Endodermal cell (in vitro differentiated cells): ENCODE measurements around the gene CLEC16A. TPM values are rescaled to one million over a fixed set of nuclear protein-coding genes. Genes with fewer than 3 reads are reported as not detected.
A peak's percentile ranks its signal among the peaks of the same experiment; 100 is the strongest.

ENCODE experiments used
- DNase-seq: peaks from one replicate; pipeline ENCODE4 v3.0.0-alpha.2; 2017
- H3K27ac ChIP-seq: 2 replicates; pipeline ENCODE4 v1.5.1; 2013; ENCODE audit warnings: mild to moderate bottlenecking, low read depth, low read length, moderate library complexity
- H3K27me3 ChIP-seq: 2 replicates; pipeline ENCODE4 v1.6.1; 2013; ENCODE audit warnings: mild to moderate bottlenecking, low read length, moderate library complexity; ENCODE audit not compliant: insufficient read depth, control insufficient read depth, poor library complexity, severe bottlenecking
- H3K36me3 ChIP-seq: 2 replicates; pipeline ENCODE4 v1.7.0; 2013; ENCODE audit warnings: mild to moderate bottlenecking, low read length, moderate library complexity; ENCODE audit not compliant: control insufficient read depth, insufficient read depth
- H3K4me1 ChIP-seq: one replicate; pipeline ENCODE4 v1.7.0; 2013; ENCODE audit warnings: low read length; ENCODE audit not compliant: control insufficient read depth, insufficient read depth
- H3K4me3 ChIP-seq: 2 replicates; pipeline ENCODE4 v1.5.1; 2013; ENCODE audit warnings: mild to moderate bottlenecking, low read length, moderate library complexity
- H3K9ac ChIP-seq: 2 replicates; pipeline ENCODE4 v1.6.1; 2013; ENCODE audit warnings: mild to moderate bottlenecking, low read length, moderate library complexity; ENCODE audit not compliant: poor library complexity, severe bottlenecking; ENCODE audit errors: extremely low read depth
- H3K9me3 ChIP-seq: 2 replicates; pipeline ENCODE4 v1.6.1; 2013; ENCODE audit warnings: mild to moderate bottlenecking, low read length, moderate library complexity; ENCODE audit not compliant: control insufficient read depth
- H3K27ac Mint-ChIP-seq: 2 replicates; pipeline ENCODE4 v1.8.0; 2020; ENCODE audit warnings: mixed read lengths
- H3K27me3 Mint-ChIP-seq: 2 replicates; pipeline ENCODE4 v1.8.0; 2021; ENCODE audit warnings: mild to moderate bottlenecking, mixed read lengths; ENCODE audit not compliant: insufficient read depth
- H3K36me3 Mint-ChIP-seq: 2 replicates; pipeline ENCODE4 v1.8.0; 2020; ENCODE audit warnings: low read depth, mixed read lengths
- H3K4me1 Mint-ChIP-seq: 2 replicates; pipeline ENCODE4 v1.8.0; 2020; ENCODE audit warnings: mixed read lengths
- H3K4me3 Mint-ChIP-seq: 2 replicates; pipeline ENCODE4 v1.8.0; 2020; ENCODE audit warnings: mild to moderate bottlenecking, moderate library complexity, mixed read lengths
- H3K9me3 Mint-ChIP-seq: 2 replicates; pipeline ENCODE4 v1.8.0; 2020; ENCODE audit warnings: mild to moderate bottlenecking, mixed read lengths
- WGBS, 2 experiments: methylation state at CpG; one replicate each; pipeline versions ENCODE4 v1.1.5 to v1.1.7; 2013; ENCODE audit warnings: missing lambda C conversion rate in 2 of 2, mixed read lengths in 1 of 2; ENCODE audit not compliant: insufficient coverage in 1 of 2, insufficient read length in 1 of 2; 5-methylcytosine and 5-hydroxymethylcytosine counted together
- total RNA-seq, 2 donors: library from RNA; stranded (reverse); fragmentation: NEBNext Ultra II Directional in 1 of 2; extraction: Animal tissue kit (Norgen Biotek cat#: 25700) in 1 of 2; gene quantifications; 2 replicates in 1 of 2; 3 replicates in 1 of 2; pipeline ENCODE4 v1.2.1, GENCODE V29; 2021
- TF ChIP-seq, protein P1 (sequence below): fragments of 200-600 bp; sonication (generic); conservative IDR thresholded peaks from 2 replicates; pipeline ENCODE4 v1.5.0; 2021; ENCODE audit warnings: antibody characterized with exemption, mild to moderate bottlenecking

CLEC16A gene
- total RNA-seq, 2 donors from 2014 or later, result 19.5 to 28.3 TPM

DNA sequence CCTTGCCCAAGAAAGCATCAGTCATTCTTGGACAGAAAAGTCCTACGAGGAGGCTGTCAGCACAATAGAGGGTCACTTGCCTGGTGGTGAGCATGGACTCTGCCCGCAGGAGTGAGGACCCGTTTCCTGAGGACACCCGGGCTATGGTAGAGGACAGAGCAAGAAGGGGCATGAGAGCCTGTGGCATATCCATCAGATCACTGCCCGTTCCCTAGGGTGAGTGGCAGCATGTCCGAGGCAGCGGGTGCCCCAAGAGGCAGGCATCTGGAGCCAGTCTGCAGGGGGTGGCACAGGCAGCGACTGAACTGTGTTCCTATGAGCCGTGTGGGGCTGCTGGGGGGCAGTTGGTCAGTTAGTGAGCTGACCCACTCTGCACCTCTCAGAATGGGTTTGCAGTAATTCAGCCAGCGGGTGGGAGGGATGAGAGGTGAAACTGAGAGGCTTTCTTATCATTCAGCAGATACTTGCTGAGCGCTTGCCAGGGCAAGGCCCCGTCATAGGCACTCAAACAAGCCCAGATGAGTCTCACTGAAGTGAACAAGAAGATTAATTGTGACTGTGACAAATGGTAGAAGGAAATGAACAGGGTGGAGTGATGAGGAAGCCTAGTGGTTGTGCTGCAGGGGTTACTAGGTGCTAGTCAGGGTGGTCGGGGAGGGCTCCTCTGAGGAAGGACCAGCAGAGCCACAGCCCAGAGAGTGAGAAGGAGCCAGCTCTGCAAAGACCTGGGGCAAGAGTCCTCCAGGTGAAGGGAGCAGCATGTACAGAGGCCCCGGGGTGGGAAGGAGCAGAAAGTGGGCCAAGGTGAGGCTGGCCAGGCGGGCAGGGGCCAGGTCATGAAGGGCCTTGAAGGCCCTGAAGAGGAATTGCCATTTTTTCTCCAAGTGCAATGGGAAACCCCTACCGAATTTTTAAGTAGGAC is 87.9 kb downstream of the CLEC16A start:
- DNase-seq, result peak; percentile 65
- Mint-ChIP-seq H3K4me3 (no peak overlapping the region), H3K4me1 (peaks cover 35% of the 10 kb centered on the region), H3K9me3 (peaks cover 21% of the 10 kb centered on the region), H3K27me3 (no peaks in the 10 kb centered on the region), H3K36me3 (peaks cover 58% of the 10 kb centered on the region), H3K27ac (peak overlapping the region; percentile 84)
- Histone ChIP-seq H3K9me3 (peaks cover 14% of the 10 kb centered on the region), H3K9ac (peak overlapping the region; percentile 9), H3K27me3 (no peaks in the 10 kb centered on the region), H3K36me3 (peaks cover 62% of the 10 kb centered on the region), H3K4me3 (peak overlapping the region; percentile 12), H3K27ac (no peak overlapping the region), H3K4me1 (peaks cover 15% of the 10 kb centered on the region)
- 81 to 87% methylated on average over 10 to 16 of the region's 16 CpGs for WGBS, 2 experiments
- TF ChIP-seq, protein P1, sequence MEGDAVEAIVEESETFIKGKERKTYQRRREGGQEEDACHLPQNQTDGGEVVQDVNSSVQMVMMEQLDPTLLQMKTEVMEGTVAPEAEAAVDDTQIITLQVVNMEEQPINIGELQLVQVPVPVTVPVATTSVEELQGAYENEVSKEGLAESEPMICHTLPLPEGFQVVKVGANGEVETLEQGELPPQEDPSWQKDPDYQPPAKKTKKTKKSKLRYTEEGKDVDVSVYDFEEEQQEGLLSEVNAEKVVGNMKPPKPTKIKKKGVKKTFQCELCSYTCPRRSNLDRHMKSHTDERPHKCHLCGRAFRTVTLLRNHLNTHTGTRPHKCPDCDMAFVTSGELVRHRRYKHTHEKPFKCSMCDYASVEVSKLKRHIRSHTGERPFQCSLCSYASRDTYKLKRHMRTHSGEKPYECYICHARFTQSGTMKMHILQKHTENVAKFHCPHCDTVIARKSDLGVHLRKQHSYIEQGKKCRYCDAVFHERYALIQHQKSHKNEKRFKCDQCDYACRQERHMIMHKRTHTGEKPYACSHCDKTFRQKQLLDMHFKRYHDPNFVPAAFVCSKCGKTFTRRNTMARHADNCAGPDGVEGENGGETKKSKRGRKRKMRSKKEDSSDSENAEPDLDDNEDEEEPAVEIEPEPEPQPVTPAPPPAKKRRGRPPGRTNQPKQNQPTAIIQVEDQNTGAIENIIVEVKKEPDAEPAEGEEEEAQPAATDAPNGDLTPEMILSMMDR, result no peak

DNA sequence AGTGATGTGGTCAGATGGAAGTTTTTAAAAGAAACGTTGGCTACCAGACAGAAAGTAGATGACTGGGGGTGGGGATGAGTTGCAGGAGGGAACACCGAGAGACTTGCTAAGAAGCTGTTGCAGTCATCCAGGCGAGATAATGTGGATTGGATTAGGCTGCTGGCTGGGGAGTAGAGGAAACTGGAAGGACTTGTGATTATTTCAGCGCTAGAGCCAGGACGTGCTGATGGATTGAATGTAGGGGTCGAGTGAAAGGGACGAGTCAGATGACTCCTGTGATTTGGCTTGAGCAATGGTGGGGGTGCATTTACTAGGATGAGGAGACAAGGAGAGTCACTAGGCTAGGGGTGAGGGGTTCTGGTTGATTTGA is 88.5 kb downstream of the CLEC16A start:
- Histone ChIP-seq H3K36me3 (peaks cover 56% of the 10 kb centered on the region), H3K4me1 (peaks cover 15% of the 10 kb centered on the region), H3K4me3 (peak overlapping the region; percentile 33), H3K9me3 (peaks cover 13% of the 10 kb centered on the region), H3K27ac (no peak overlapping the region), H3K9ac (peak overlapping the region; percentile 9), H3K27me3 (no peaks in the 10 kb centered on the region)
- Mint-ChIP-seq H3K4me1 (peaks cover 35% of the 10 kb centered on the region), H3K9me3 (peaks cover 15% of the 10 kb centered on the region), H3K4me3 (no peak overlapping the region), H3K27me3 (no peaks in the 10 kb centered on the region), H3K27ac (peak overlapping the region; percentile 84), H3K36me3 (peaks cover 55% of the 10 kb centered on the region)
- WGBS, 2 experiments, result 17 to 27% methylated on average over 7 of the region's 7 CpGs
- DNase-seq, result peak; percentile 87
- TF ChIP-seq, protein P1, result no peak

DNA sequence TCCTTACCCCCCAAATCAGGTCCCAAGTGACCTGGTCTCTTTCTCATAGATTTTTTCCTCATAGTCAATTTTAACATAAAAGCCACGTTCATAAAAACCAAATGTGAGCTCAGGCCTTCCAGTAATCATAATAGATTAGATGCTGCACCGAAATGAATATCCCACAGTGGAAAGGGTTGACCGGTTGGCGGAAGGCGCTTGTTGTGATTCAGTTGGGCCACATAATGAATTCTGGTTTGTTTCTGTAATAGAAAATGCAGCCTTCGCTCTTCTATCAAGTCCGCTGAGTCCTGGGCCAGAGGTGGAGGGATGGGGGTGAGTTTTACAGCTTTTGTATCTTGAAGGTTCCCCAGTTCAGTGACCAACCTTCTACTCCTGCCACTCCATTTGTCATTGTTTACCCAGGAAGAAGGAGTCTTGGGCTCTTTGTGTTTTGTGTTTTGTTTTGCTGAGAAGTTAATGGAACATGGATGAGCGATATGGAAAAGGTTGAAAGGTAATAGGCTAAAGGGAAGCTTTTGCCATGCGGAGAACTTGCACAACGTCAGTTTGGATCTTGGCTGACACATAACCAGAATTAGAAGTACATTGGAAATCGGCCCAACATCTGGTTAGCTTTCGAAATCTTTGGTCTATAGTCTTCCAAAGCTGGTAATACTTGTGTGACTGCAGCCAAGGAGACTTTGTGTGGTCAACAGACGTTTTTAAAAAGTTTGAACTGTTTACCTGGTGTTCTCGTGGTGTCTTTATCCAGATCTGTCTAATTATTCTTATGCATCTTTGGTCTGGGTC is 89.5 kb downstream of the CLEC16A start:
- peaks cover 35% of the 10 kb centered on the region for H3K4me1 Mint-ChIP-seq
- H3K27ac Mint-ChIP-seq, result no peak overlapping the region
- H3K4me1 ChIP-seq, result peaks cover 15% of the 10 kb centered on the region
- DNase-seq, result no peak
- H3K27me3 ChIP-seq, result no peaks in the 10 kb centered on the region
- H3K27me3 Mint-ChIP-seq, result no peaks in the 10 kb centered on the region
- H3K4me3 Mint-ChIP-seq, result no peak overlapping the region
- peaks cover 4% of the 10 kb centered on the region for H3K9me3 ChIP-seq
- no peak overlapping the region for H3K27ac ChIP-seq
- TF ChIP-seq, protein P1, result no peak
- H3K4me3 ChIP-seq, result peak overlapping the region; percentile 33
- WGBS, 2 experiments, result 86 to 90% methylated on average over 11 to 14 of the region's 14 CpGs
- peaks cover 47% of the 10 kb centered on the region for H3K36me3 Mint-ChIP-seq
- no peak overlapping the region for H3K9ac ChIP-seq
- H3K9me3 Mint-ChIP-seq, result peaks cover 8% of the 10 kb centered on the region
- peaks cover 52% of the 10 kb centered on the region for H3K36me3 ChIP-seq
